ENCODE measurements around the gene UNC13C.

UNC13C gene

DNA sequence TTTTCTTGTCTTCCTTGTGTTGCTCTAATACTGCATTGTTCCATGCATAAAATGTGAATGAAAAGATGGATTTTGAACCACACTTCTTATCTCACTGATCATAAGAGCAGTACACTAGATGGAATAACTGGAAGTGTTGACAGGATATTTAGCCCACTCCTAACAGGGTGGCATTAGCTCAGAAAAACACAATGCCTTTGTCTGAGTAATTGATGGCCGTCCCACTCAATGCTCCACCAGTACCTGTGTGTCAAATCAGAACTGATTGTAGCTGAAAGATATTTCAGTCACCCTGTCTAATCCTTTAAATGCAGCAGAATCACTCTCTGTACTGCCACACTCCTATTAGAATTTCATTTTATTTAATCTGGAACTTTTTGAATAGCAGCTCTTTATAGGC, 526.5 kb downstream of the UNC13C start:
- TF ChIP-seq, protein P1, sequence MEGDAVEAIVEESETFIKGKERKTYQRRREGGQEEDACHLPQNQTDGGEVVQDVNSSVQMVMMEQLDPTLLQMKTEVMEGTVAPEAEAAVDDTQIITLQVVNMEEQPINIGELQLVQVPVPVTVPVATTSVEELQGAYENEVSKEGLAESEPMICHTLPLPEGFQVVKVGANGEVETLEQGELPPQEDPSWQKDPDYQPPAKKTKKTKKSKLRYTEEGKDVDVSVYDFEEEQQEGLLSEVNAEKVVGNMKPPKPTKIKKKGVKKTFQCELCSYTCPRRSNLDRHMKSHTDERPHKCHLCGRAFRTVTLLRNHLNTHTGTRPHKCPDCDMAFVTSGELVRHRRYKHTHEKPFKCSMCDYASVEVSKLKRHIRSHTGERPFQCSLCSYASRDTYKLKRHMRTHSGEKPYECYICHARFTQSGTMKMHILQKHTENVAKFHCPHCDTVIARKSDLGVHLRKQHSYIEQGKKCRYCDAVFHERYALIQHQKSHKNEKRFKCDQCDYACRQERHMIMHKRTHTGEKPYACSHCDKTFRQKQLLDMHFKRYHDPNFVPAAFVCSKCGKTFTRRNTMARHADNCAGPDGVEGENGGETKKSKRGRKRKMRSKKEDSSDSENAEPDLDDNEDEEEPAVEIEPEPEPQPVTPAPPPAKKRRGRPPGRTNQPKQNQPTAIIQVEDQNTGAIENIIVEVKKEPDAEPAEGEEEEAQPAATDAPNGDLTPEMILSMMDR (IDR thresholded peaks at IDR 0.05; ENCODE audit: poor library complexity, severe bottlenecking) = no peak
- Histone ChIP-seq H3K36me3 (ENCODE audit: low read depth) (no peaks in the 10 kb centered on the region), H3K27ac (ENCODE audit: poor library complexity, severe bottlenecking) (no peak overlapping the region), H3K4me1 (ENCODE audit: insufficient read depth, poor library complexity, severe bottlenecking) (no peaks in the 10 kb centered on the region), H3K27me3 (ENCODE audit: insufficient read depth, poor library complexity, severe bottlenecking) (peaks cover 20% of the 10 kb centered on the region), H3K4me3 (ENCODE audit: severe bottlenecking) (no peak overlapping the region), H3K9me3 (ENCODE audit: severe bottlenecking) (no peaks in the 10 kb centered on the region)
- ATAC-seq (ENCODE audit: low read depth) (no peak), DNase-seq (ENCODE audit: low spot score) (no peak)

DNA sequence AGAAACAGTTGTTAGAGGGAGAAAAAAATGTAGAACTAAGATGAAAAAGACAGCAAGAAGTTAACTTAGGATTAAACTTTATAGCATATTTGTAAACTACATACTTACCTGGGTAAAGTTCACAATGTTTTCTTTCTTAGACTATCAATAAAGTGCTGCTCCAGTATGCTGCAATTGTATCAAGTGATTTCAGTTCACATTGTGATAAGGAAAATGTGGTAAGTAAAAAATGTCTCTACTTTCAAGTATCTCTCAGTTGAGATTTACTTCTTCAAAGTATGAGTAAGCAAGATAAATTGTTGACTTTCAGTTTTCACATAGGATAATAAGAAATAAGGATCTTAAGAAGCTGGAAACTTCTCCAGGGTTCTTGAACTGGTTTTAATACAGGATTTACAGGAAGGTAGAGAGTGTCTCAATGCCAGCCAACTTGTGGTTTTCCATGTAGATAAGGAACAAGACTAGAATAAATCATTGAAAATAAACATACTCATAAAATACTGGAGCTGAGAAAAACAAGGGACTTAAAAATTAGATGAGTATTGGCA, 528.8 kb downstream of the UNC13C start:
- Histone ChIP-seq H3K4me1 (ENCODE audit: insufficient read depth, poor library complexity, severe bottlenecking) (no peaks in the 10 kb centered on the region), H3K27me3 (ENCODE audit: insufficient read depth, poor library complexity, severe bottlenecking) (peaks cover 30% of the 10 kb centered on the region)
- no peak for ATAC-seq (ENCODE audit: low read depth)

DNA sequence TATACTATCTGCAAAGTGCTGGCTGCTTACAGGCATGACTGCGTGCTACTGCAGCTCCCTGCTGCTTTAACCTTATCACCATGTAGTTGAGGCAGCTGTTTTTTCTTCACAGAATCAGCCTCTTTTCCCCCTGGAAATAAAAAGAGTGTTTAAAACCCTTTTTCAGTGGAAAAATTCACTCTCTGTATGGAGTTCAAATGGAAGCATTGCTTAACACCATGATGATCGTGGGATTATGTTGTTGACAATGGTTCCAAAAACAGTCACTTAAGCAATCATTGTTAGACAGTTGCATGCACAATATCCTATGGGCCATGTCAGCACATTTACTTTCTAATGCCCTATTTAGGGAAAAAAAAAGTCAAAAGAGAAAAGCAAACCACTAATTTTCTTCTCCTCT, 536.4 kb downstream of the UNC13C start:
- Histone ChIP-seq H3K36me3 (ENCODE audit: low read depth) (no peaks in the 10 kb centered on the region), H3K4me3 (ENCODE audit: severe bottlenecking) (no peak overlapping the region), H3K4me1 (ENCODE audit: insufficient read depth, poor library complexity, severe bottlenecking) (no peaks in the 10 kb centered on the region), H3K27ac (ENCODE audit: poor library complexity, severe bottlenecking) (no peak overlapping the region), H3K27me3 (ENCODE audit: insufficient read depth, poor library complexity, severe bottlenecking) (peaks cover 41% of the 10 kb centered on the region), H3K9me3 (ENCODE audit: severe bottlenecking) (no peaks in the 10 kb centered on the region)
- DNase-seq (ENCODE audit: low spot score) (no peak), ATAC-seq (ENCODE audit: low read depth) (no peak)
- TF ChIP-seq, protein P1 (IDR thresholded peaks at IDR 0.05; ENCODE audit: poor library complexity, severe bottlenecking) = no peak

More for the DNA sequence above, 528.8 kb downstream of the UNC13C start:
- Histone ChIP-seq H3K36me3 (ENCODE audit: low read depth) (no peaks in the 10 kb centered on the region), H3K27ac (ENCODE audit: poor library complexity, severe bottlenecking) (no peak overlapping the region), H3K4me3 (ENCODE audit: severe bottlenecking) (no peak overlapping the region), H3K9me3 (ENCODE audit: severe bottlenecking) (no peaks in the 10 kb centered on the region)
- TF ChIP-seq, protein P1 (IDR thresholded peaks at IDR 0.05; ENCODE audit: poor library complexity, severe bottlenecking) = no peak
- no peak for DNase-seq (ENCODE audit: low spot score)

DNA sequence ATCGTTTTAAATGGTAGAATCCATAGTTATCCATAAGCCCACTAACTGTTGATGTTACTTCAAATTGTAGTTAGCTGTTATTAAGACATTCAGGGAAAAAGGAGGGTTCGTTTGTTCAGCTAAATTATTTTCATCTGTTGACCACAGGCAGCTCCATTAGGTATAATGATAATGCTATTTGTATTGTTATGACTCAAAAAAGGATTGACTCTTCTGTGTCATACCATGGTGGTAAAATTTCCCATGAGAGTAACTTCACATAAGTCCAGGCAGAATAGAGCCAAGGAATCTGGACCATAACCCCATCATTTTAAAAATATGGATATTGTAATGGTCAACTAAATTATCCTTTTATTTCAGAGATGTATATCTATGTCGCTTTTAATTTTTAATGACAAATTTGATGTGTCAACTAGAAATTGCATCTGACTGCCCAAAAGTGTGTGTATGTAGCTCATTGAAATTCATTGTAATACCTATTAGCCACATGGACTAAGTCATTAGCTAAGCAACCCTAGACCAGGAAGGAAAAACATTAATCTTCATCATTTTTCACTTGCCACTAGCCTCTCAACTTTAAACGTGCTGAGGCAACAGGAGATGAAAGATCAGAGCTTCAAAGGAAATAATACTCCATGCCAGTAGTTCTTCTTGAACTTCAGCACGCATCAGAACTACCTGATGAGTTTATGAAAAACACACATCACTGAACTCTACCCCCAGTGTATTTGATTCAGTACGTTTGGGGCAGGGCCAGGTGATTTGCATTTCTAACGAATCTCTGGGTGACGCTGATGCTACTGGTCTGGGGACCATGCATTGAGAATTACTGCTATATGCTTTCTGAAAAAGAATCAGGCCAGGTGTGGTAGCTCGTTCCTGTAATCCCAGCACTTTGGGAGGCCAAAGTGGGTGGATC, 537.7 kb downstream of the UNC13C start:
- Histone ChIP-seq H3K27ac (ENCODE audit: poor library complexity, severe bottlenecking) (no peak overlapping the region), H3K36me3 (ENCODE audit: low read depth) (no peaks in the 10 kb centered on the region), H3K27me3 (ENCODE audit: insufficient read depth, poor library complexity, severe bottlenecking) (peaks cover 34% of the 10 kb centered on the region), H3K4me1 (ENCODE audit: insufficient read depth, poor library complexity, severe bottlenecking) (no peaks in the 10 kb centered on the region), H3K4me3 (ENCODE audit: severe bottlenecking) (no peak overlapping the region), H3K9me3 (ENCODE audit: severe bottlenecking) (no peaks in the 10 kb centered on the region)
- TF ChIP-seq, protein P1 (IDR thresholded peaks at IDR 0.05; ENCODE audit: poor library complexity, severe bottlenecking) = no peak
- DNase-seq (ENCODE audit: low spot score) (no peak), ATAC-seq (ENCODE audit: low read depth) (no peak)

DNA sequence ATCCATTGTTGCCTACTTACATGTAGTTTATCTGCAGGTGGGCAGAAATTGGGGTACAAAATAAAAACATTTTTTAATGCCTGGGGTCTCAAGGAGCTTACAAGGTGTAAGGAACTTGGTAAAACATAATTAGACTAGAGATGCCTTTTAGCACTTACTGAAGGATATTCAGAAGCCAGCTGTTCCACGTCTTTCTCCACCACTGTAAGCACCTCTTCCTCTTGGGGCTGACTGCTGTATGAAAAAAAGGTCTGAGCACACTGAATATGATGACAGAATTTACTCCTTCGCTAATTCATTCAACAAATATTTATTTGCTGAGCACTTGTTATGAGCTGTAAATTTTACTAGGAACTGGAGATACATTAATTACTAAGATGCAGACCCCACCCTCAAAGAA, 539.1 kb downstream of the UNC13C start:
- DNase-seq (ENCODE audit: low spot score) = no peak
- Histone ChIP-seq H3K27ac (ENCODE audit: poor library complexity, severe bottlenecking) (no peak overlapping the region), H3K4me1 (ENCODE audit: insufficient read depth, poor library complexity, severe bottlenecking) (no peaks in the 10 kb centered on the region), H3K4me3 (ENCODE audit: severe bottlenecking) (no peak overlapping the region), H3K27me3 (ENCODE audit: insufficient read depth, poor library complexity, severe bottlenecking) (peaks cover 33% of the 10 kb centered on the region), H3K36me3 (ENCODE audit: low read depth) (no peaks in the 10 kb centered on the region), H3K9me3 (ENCODE audit: severe bottlenecking) (no peaks in the 10 kb centered on the region)
- TF ChIP-seq, protein P1 (IDR thresholded peaks at IDR 0.05; ENCODE audit: poor library complexity, severe bottlenecking) = no peak
- ATAC-seq (ENCODE audit: low read depth) = no peak
